Suprapubic skin (tissue), 4 donors: ENCODE measurements around the gene C9orf85.

Experiments
- CTCF ChIP-seq, 2 donors: fragments of 200-600 bp in 1 of 2; fragments of 450-650 bp in 1 of 2; sonication (generic) in 1 of 2; IDR thresholded peaks; one replicate each; pipeline ENCODE4 v1.5.1; 2016 to 2019; ENCODE audit warnings: antibody characterized with exemption in 2 of 2, mild to moderate bottlenecking in 1 of 2, moderate library complexity in 1 of 2
- EP300 ChIP-seq: sonication (generic); formaldehyde crosslinking; IDR thresholded peaks from one replicate; pipeline ENCODE4 v1.6.1; 2017; ENCODE audit warnings: antibody characterized with exemption
- POLR2A ChIP-seq, 2 donors: fragments of 450-650 bp; IDR thresholded peaks; one replicate each; pipeline ENCODE4 v1.6.1; 2017; ENCODE audit warnings: antibody characterized with exemption in 2 of 2, mild to moderate bottlenecking in 2 of 2, moderate library complexity in 2 of 2
- POLR2AphosphoS5 ChIP-seq, 3 donors: sonication (generic); formaldehyde crosslinking; IDR thresholded peaks; one replicate each; pipeline ENCODE4 v1.6.1; 2017; ENCODE audit warnings: antibody characterized with exemption in 3 of 3

- no peak for TF ChIP-seq CTCF (IDR thresholded peaks at IDR 0.05)
- no peak for TF ChIP-seq POLR2AphosphoS5 (IDR thresholded peaks at IDR 0.05)
- TF ChIP-seq POLR2A (IDR thresholded peaks at IDR 0.05) = no peak
- TF ChIP-seq EP300 = no peak
These were observed 54.0 kb downstream of the C9orf85 start for GRCh38 chr9:71965403-71965802.
